WTC11 (cell line): ENCODE measurements around the gene ACOT9. TPM values are rescaled to one million over a fixed set of nuclear protein-coding genes. Genes with fewer than 3 reads are reported as not detected.

ENCODE experiments used
- ATAC-seq: fragments of 200-7000 bp; cut with Tn5 transposase; 2 replicates; pipeline ENCODE4 v1.10.0; 2021; ENCODE audit warnings: mild to moderate bottlenecking, moderate library complexity
- CTCF ChIA-PET: fragments of 300-600 bp; sonication (Branson Sonifier 250); formaldehyde crosslinking; loops from one replicate; lab custom pipeline; 2021; ENCODE audit warnings: antibody characterized with exemption; lab: Charles Lee
- POLR2A ChIA-PET: fragments of 350-600 bp; sonication (Branson Sonifier 250); formaldehyde crosslinking; loops from one replicate; lab custom pipeline; 2021; ENCODE audit warnings: antibody characterized with exemption; lab: Charles Lee
- DNase-seq: peaks from one replicate; pipeline ENCODE4 v3.0.0; 2021; ENCODE audit warnings: low spot score
- H3K27ac Mint-ChIP-seq: 2 replicates; pipeline ENCODE4 v1.8.0; 2021; ENCODE audit warnings: mixed read lengths
- H3K27me3 Mint-ChIP-seq: 2 replicates; pipeline ENCODE4 v1.8.0; 2021; ENCODE audit warnings: low read depth, mild to moderate bottlenecking, moderate library complexity, mixed read lengths
- H3K36me3 Mint-ChIP-seq: 2 replicates; pipeline ENCODE4 v1.8.0; 2021; ENCODE audit warnings: mixed read lengths
- H3K4me1 Mint-ChIP-seq: 2 replicates; pipeline ENCODE4 v1.8.0; 2022; ENCODE audit warnings: mixed read lengths
- H3K4me3 Mint-ChIP-seq: 2 replicates; pipeline ENCODE4 v1.8.0; 2021; ENCODE audit warnings: mild to moderate bottlenecking, moderate library complexity, mixed read lengths
- H3K9me3 Mint-ChIP-seq: 2 replicates; pipeline ENCODE4 v1.8.0; 2021; ENCODE audit warnings: mixed read lengths
- CDX4 ChIP-seq: fragments of 250-450 bp; sonication (Bioruptor Pico); IDR thresholded peaks from 2 replicates; pipeline ENCODE4 v1.9.0; 2021; ENCODE audit warnings: moderate library complexity, mild to moderate bottlenecking, inconsistent platforms, borderline replicate concordance
- CTCF ChIP-seq: fragments of 200-600 bp; IDR thresholded peaks from 2 replicates; pipeline ENCODE4 v1.8.0; 2022; ENCODE audit warnings: antibody characterized with exemption
- GABPB1 ChIP-seq: sonication (generic); formaldehyde crosslinking; IDR thresholded peaks from 2 replicates; pipeline ENCODE4 v1.8.1; 2023; ENCODE audit warnings: mild to moderate bottlenecking, missing genetic modification reagents
- HMGXB4 ChIP-seq: sonication (generic); formaldehyde crosslinking; IDR thresholded peaks from 2 replicates; pipeline ENCODE4 v1.8.1; 2023; ENCODE audit warnings: mild to moderate bottlenecking, moderate library complexity, missing genetic modification reagents
- KAT7 ChIP-seq: sonication (generic); formaldehyde crosslinking; IDR thresholded peaks from 2 replicates; pipeline ENCODE4 v1.8.1; 2023; ENCODE audit warnings: missing genetic modification reagents, mild to moderate bottlenecking, borderline replicate concordance
- MXD4 ChIP-seq: fragments of 250-450 bp; sonication (Bioruptor Pico); IDR thresholded peaks from 2 replicates; pipeline ENCODE4 v1.8.0; 2021; ENCODE audit warnings: mild to moderate bottlenecking, moderate library complexity, borderline replicate concordance
- NFATC4 ChIP-seq: fragments of 250-450 bp; sonication (Bioruptor Pico); IDR thresholded peaks from 2 replicates; pipeline ENCODE4 v1.9.0; 2021; ENCODE audit warnings: mild to moderate bottlenecking
- PRDM15 ChIP-seq: sonication (generic); formaldehyde crosslinking; IDR thresholded peaks from 2 replicates; pipeline ENCODE4 v1.8.0; 2022; ENCODE audit warnings: missing genetic modification reagents
- TCF7 ChIP-seq: sonication (generic); formaldehyde crosslinking; IDR thresholded peaks from 2 replicates; pipeline ENCODE4 v1.8.0; 2022; ENCODE audit warnings: mild to moderate bottlenecking, low read depth, missing genetic modification reagents, moderate library complexity
- TEAD4 ChIP-seq: sonication (generic); formaldehyde crosslinking; IDR thresholded peaks from 2 replicates; pipeline ENCODE4 v1.8.0; 2022; ENCODE audit warnings: mild to moderate bottlenecking, missing genetic modification reagents
- USF1 ChIP-seq: sonication (generic); formaldehyde crosslinking; IDR thresholded peaks from 2 replicates; pipeline ENCODE4 v1.8.0; 2022; ENCODE audit warnings: mild to moderate bottlenecking, missing genetic modification reagents
- ZNF121 ChIP-seq: sonication (generic); formaldehyde crosslinking; IDR thresholded peaks from 2 replicates; pipeline ENCODE4 v1.8.0; 2023; ENCODE audit warnings: missing genetic modification reagents
- ZNF232 ChIP-seq: sonication (generic); formaldehyde crosslinking; IDR thresholded peaks from 2 replicates; pipeline ENCODE4 v1.8.0; 2022; ENCODE audit warnings: mild to moderate bottlenecking, missing genetic modification reagents
- ZNF396 ChIP-seq: fragments of 250-450 bp; sonication (Bioruptor Pico); IDR thresholded peaks from 2 replicates; pipeline ENCODE4 v1.8.0; 2021; ENCODE audit warnings: mild to moderate bottlenecking, moderate library complexity, borderline replicate concordance
- ZNF423 ChIP-seq: fragments of 250-450 bp; sonication (Bioruptor Pico); IDR thresholded peaks from 2 replicates; pipeline ENCODE4 v2.1.2; 2022; ENCODE audit warnings: mild to moderate bottlenecking, moderate library complexity
- ZNF425 ChIP-seq: fragments of 250-450 bp; sonication (Bioruptor Pico); conservative IDR thresholded peaks from 2 replicates; pipeline ENCODE4 v1.9.0; 2021; ENCODE audit warnings: mild to moderate bottlenecking
- ZSCAN18 ChIP-seq: fragments of 250-450 bp; sonication (Bioruptor Pico); IDR thresholded peaks from 2 replicates; pipeline ENCODE4 v2.1.2; 2022; ENCODE audit warnings: mild to moderate bottlenecking, moderate library complexity
- total RNA-seq: library from RNA; stranded (reverse); gene quantifications from 3 replicates; pipeline ENCODE4 v1.2.3, GENCODE V29; 2021

ACOT9 gene
- total RNA-seq, 1 experiment from 2014 or later, result 29.3 TPM

GRCh38 chrX:23754664-23755063 is 11.6 kb upstream of the ACOT9 start:
- ATAC-seq, result no peak
- no peaks in the 10 kb centered on the region for H3K9me3 Mint-ChIP-seq
- H3K27me3 Mint-ChIP-seq, result no peaks in the 10 kb centered on the region
- H3K4me3 Mint-ChIP-seq, result no peak overlapping the region
- ChIA-PET POLR2A (no interaction called here), CTCF (no interaction called here)
- no peaks in the 10 kb centered on the region for H3K36me3 Mint-ChIP-seq
- no peak for TF ChIP-seq ZNF232 (CRISPR knock-in tag)
- no peak for TF ChIP-seq TCF7 (CRISPR knock-in tag)
- no peak for TF ChIP-seq GABPB1 (CRISPR knock-in tag)
- no peak for TF ChIP-seq CTCF
- no peak for TF ChIP-seq MXD4 (CRISPR knock-in tag)
- TF ChIP-seq ZSCAN18, result no peak
- no peak for TF ChIP-seq KAT7
- TF ChIP-seq NFATC4 (CRISPR knock-in tag), result no peak
- TF ChIP-seq USF1, result no peak
- TF ChIP-seq TEAD4, result no peak
- TF ChIP-seq CDX4 (CRISPR knock-in tag), result no peak
- TF ChIP-seq ZNF121 (CRISPR knock-in tag), result no peak
- no peak for TF ChIP-seq ZNF425 (CRISPR knock-in tag)
- H3K4me1 Mint-ChIP-seq, result no peaks in the 10 kb centered on the region
- DNase-seq, result no peak
- H3K27ac Mint-ChIP-seq, result no peak overlapping the region

GRCh38 chrX:23752740-23753415 is 9.8 kb upstream of the ACOT9 start:
- POLR2A ChIA-PET, result no interaction called here

More at GRCh38 chrX:23752740-23753415, 9.8 kb upstream of the ACOT9 start:
- CTCF ChIA-PET, result interaction anchor here (0.7 kb wide), 1 partner anchor 73 kb away, joined by 3 read pairs; no protein-coding TSS in a partner anchor
- ATAC-seq, result no peak
- no peak overlapping the region for H3K27ac Mint-ChIP-seq
- H3K27me3 Mint-ChIP-seq, result no peaks in the 10 kb centered on the region
- no peaks in the 10 kb centered on the region for H3K36me3 Mint-ChIP-seq
- H3K4me3 Mint-ChIP-seq, result no peak overlapping the region
- no peak for TF ChIP-seq PRDM15 (CRISPR knock-in tag)
- TF ChIP-seq ZNF232 (CRISPR knock-in tag), result no peak
- no peak for TF ChIP-seq HMGXB4 (CRISPR knock-in tag)
- no peak for TF ChIP-seq ZNF396 (CRISPR knock-in tag)
- no peak for TF ChIP-seq GABPB1 (CRISPR knock-in tag)
- TF ChIP-seq ZNF423, result no peak
- H3K4me1 Mint-ChIP-seq, result no peaks in the 10 kb centered on the region
- no peaks in the 10 kb centered on the region for H3K9me3 Mint-ChIP-seq
- no peak for DNase-seq
